Sigmoid colon (tissue), 7 donors: ENCODE data around the gene AURKAIP1. TPM values are rescaled to one million over a fixed set of nuclear protein-coding genes. Genes with fewer than 3 reads are reported as not detected.
A peak's percentile ranks its signal among the peaks of the same experiment; 100 is the strongest.

ENCODE experiments used
- DNase-seq: peaks from one replicate; pipeline ENCODE4 v3.0.0-alpha.2; 2019
- H3K27ac ChIP-seq, 4 donors: fragments of 200-600 bp; sonication (generic); one replicate each; pipeline ENCODE4 v1.5.1; 2016 to 2019; ENCODE audit warnings: mild to moderate bottlenecking in 1 of 4
- H3K27me3 ChIP-seq, 3 donors: fragments of 200-600 bp; sonication (generic); one replicate each; pipeline ENCODE4 v1.5.1; 2019; ENCODE audit warnings: mild to moderate bottlenecking in 1 of 3
- H3K36me3 ChIP-seq, 4 donors: fragments of 200-600 bp; sonication (generic); one replicate each; pipeline ENCODE4 v1.5.1; 2016 to 2019
- H3K4me1 ChIP-seq, 4 donors: fragments of 200-600 bp; sonication (generic); one replicate each; pipeline ENCODE4 v1.5.1; 2017 to 2019
- H3K4me3 ChIP-seq, 4 donors: fragments of 200-600 bp; sonication (generic); one replicate each; pipeline ENCODE4 v1.5.1; 2017 to 2019; ENCODE audit warnings: mild to moderate bottlenecking in 2 of 4, moderate library complexity in 1 of 4
- H3K9me3 ChIP-seq, 4 donors: fragments of 200-600 bp in 3 of 4; sonication (generic) in 3 of 4; one replicate each; pipeline versions ENCODE4 v1.5.1 to v1.6.1; 2013 to 2019
- CTCF ChIP-seq, 4 experiments: fragments of 450-650 bp in 3 of 4; fragments of 200-600 bp in 1 of 4; IDR thresholded peaks; one replicate each; pipeline ENCODE4 v1.5.1; 2016 to 2019; ENCODE audit warnings: antibody characterized with exemption in 4 of 4, mild to moderate bottlenecking in 3 of 4, moderate library complexity in 2 of 4
- EP300 ChIP-seq, 4 donors: sonication (generic); formaldehyde crosslinking; IDR thresholded peaks; one replicate each; pipeline ENCODE4 v1.6.1; 2017; ENCODE audit warnings: antibody characterized with exemption in 4 of 4
- POLR2A ChIP-seq, 2 donors: fragments of 450-650 bp; IDR thresholded peaks; one replicate each; pipeline ENCODE4 v1.6.1; 2016; ENCODE audit warnings: antibody characterized with exemption in 2 of 2, mild to moderate bottlenecking in 2 of 2, moderate library complexity in 2 of 2
- POLR2AphosphoS5 ChIP-seq, 4 donors: sonication (generic); formaldehyde crosslinking; IDR thresholded peaks; one replicate each; pipeline ENCODE4 v1.6.1; 2017; ENCODE audit warnings: antibody characterized with exemption in 4 of 4
- WGBS, 2 donors: extraction: QIAGEN DNeasy Blood & Tissue Kit; methylation state at CpG; one replicate each; pipeline ENCODE4 v1.1.7; 2013; 5-methylcytosine and 5-hydroxymethylcytosine counted together
- intact Hi-C: fragments of 100-400 bp; cut with DNase I; formaldehyde crosslinking; loops from one replicate; pipeline ENCODE4 v1.15.1; 2023
- polyA plus RNA-seq, 3 donors: library from polyadenylated mRNA; stranded (reverse); fragments of 200-250 nt; gene quantifications; one replicate each; pipeline ENCODE4 v1.2.3, GENCODE V29; 2013
- total RNA-seq, 4 donors: library from RNA; depleted of rRNA; stranded (reverse); fragments of >200 nt; gene quantifications; one replicate each; pipeline ENCODE4 v1.1.0, GENCODE V29; 2016
- donor health status: healthy with polysubstance abuse.
- donor health status: Bipolar disorder and iron deficiency.
- donor health status: healthy.

Gene AURKAIP1
- total and polyA plus RNA-seq, 7 donors: 89.3 to 288 (median 143) TPM

GRCh38 chr1:1334835-1335234 lies 40.2 kb downstream of the AURKAIP1 start:
- Histone ChIP-seq H3K27me3 (no peaks in the 10 kb centered on the region), H3K27ac (no peak overlapping the region), H3K36me3 (peaks cover 9 to 41% (median 22%) of the 10 kb centered on the region in 4 donors), H3K9me3 (no peaks in the 10 kb centered on the region), H3K4me1 (peaks cover 0 to 7% (median 6%) of the 10 kb centered on the region in 4 donors), H3K4me3 (no peak overlapping the region)
- WGBS, 2 donors: 76 to 80% methylated on average over 11 of the region's 11 CpGs
- no peak for DNase-seq
- no peak for TF ChIP-seq POLR2A (IDR thresholded peaks at IDR 0.05)
- no peak for TF ChIP-seq POLR2AphosphoS5 (IDR thresholded peaks at IDR 0.05)
- TF ChIP-seq EP300 (IDR thresholded peaks at IDR 0.05): no peak
- no peak for TF ChIP-seq CTCF (IDR thresholded peaks at IDR 0.05)
- intact Hi-C loops: no loop called here

GRCh38 chr1:1333551-1334241 lies 41.3 kb downstream of the AURKAIP1 start:
- H3K27me3 ChIP-seq: no peaks in the 10 kb centered on the region
- H3K4me1 ChIP-seq: peaks cover 0 to 7% (median 6%) of the 10 kb centered on the region in 4 donors
- peaks cover 8 to 32% (median 13%) of the 10 kb centered on the region in 4 donors for H3K36me3 ChIP-seq
- WGBS, 2 donors: 60 to 90% methylated on average over 36 of the region's 36 CpGs
- H3K9me3 ChIP-seq: no peaks in the 10 kb centered on the region
- intact Hi-C loops: no loop called here
- TF ChIP-seq POLR2AphosphoS5 (IDR thresholded peaks at IDR 0.05) (peak in 1 of 4 donors; percentile 18), CTCF (IDR thresholded peaks at IDR 0.05) (no peak), POLR2A (IDR thresholded peaks at IDR 0.05) (no peak), EP300 (IDR thresholded peaks at IDR 0.05) (no peak)
- no peak overlapping the region for H3K27ac ChIP-seq
- no peak for DNase-seq
- H3K4me3 ChIP-seq: no peak overlapping the region

GRCh38 chr1:1332774-1333480 lies 42.1 kb downstream of the AURKAIP1 start:
- H3K9me3 ChIP-seq: no peaks in the 10 kb centered on the region
- TF ChIP-seq CTCF (IDR thresholded peaks at IDR 0.05): no peak
- no peak for TF ChIP-seq POLR2AphosphoS5 (IDR thresholded peaks at IDR 0.05)
- TF ChIP-seq EP300 (IDR thresholded peaks at IDR 0.05): no peak
- TF ChIP-seq POLR2A (IDR thresholded peaks at IDR 0.05): no peak
- peaks cover 1 to 32% (median 9%) of the 10 kb centered on the region in 4 donors for H3K36me3 ChIP-seq
- 19 to 77% methylated on average over 48 of the region's 48 CpGs for WGBS, 2 donors
- no peak overlapping the region for H3K27ac ChIP-seq
- intact Hi-C loops: no loop called here
- H3K27me3 ChIP-seq: no peaks in the 10 kb centered on the region
- DNase-seq: no peak
- H3K4me1 ChIP-seq: peaks cover 0 to 7% (median 6%) of the 10 kb centered on the region in 4 donors
- no peak overlapping the region for H3K4me3 ChIP-seq

- H3K36me3 ChIP-seq: peaks cover 0 to 32% (median 13%) of the 10 kb centered on the region in 4 donors
- no peak overlapping the region for H3K27ac ChIP-seq
- TF ChIP-seq CTCF (IDR thresholded peaks at IDR 0.05) (no peak), POLR2A (IDR thresholded peaks at IDR 0.05) (no peak), EP300 (IDR thresholded peaks at IDR 0.05) (no peak), POLR2AphosphoS5 (IDR thresholded peaks at IDR 0.05) (no peak)
- 64 to 88% methylated on average over 57 of the region's 57 CpGs for WGBS, 2 donors
- no peak for DNase-seq
- peaks cover 0 to 7% (median 6%) of the 10 kb centered on the region in 4 donors for H3K4me1 ChIP-seq
- no peaks in the 10 kb centered on the region for H3K27me3 ChIP-seq
- no peak overlapping the region for H3K4me3 ChIP-seq
- intact Hi-C loops: no loop called here
- H3K9me3 ChIP-seq: no peaks in the 10 kb centered on the region
Observed at GRCh38 chr1:1332031-1332755, 42.8 kb downstream of the AURKAIP1 start.
